Erythroblast (primary cell): ENCODE data around the gene SIRPD.

ENCODE experiments used
- GATA1 ChIP-seq: IDR thresholded peaks from 2 replicates; pipeline ENCODE4 v1.6.1; 2011; ENCODE audit warnings: low read depth, mild to moderate bottlenecking, control low read depth, low read length, moderate library complexity
- POLR2A ChIP-seq: IDR thresholded peaks from 2 replicates; pipeline ENCODE4 v1.6.1; 2011; ENCODE audit warnings: mild to moderate bottlenecking, low read length

- TF ChIP-seq POLR2A (no peak), GATA1 (no peak)
Measured at GRCh38 chr20:1587781-1588532, 30.5 kb upstream of the SIRPD start.
